ENCODE results near the gene ZFP14.

GRCh38 chr19:36421749-36422481, 42.9 kb upstream of the ZFP14 start:
- TF ChIP-seq CTCF (IDR thresholded peaks at IDR 0.05) (no peak), TCF7 (CRISPR knock-in tag; IDR thresholded peaks at IDR 0.05; ENCODE audit: low read depth) (no peak), ZNF317 (CRISPR knock-in tag; IDR thresholded peaks at IDR 0.05; ENCODE audit: borderline replicate concordance, low read depth) (no peak), CREB1 (CRISPR knock-in tag; IDR thresholded peaks at IDR 0.05) (no peak), ATF6 (CRISPR knock-in tag; IDR thresholded peaks at IDR 0.05) (no peak), ESRRA (CRISPR knock-in tag; IDR thresholded peaks at IDR 0.05; ENCODE audit: borderline replicate concordance) (no peak), HMGXB4 (CRISPR knock-in tag; IDR thresholded peaks at IDR 0.05) (no peak), TEAD4 (CRISPR knock-in tag; IDR thresholded peaks at IDR 0.05) (no peak), NR3C1 (CRISPR knock-in tag; conservative IDR thresholded peaks at IDR 0.05; ENCODE audit: low read depth) (no peak), ZNF138 (CRISPR knock-in tag; conservative IDR thresholded peaks at IDR 0.05) (no peak)
- TF ChIP-seq, protein P1, sequence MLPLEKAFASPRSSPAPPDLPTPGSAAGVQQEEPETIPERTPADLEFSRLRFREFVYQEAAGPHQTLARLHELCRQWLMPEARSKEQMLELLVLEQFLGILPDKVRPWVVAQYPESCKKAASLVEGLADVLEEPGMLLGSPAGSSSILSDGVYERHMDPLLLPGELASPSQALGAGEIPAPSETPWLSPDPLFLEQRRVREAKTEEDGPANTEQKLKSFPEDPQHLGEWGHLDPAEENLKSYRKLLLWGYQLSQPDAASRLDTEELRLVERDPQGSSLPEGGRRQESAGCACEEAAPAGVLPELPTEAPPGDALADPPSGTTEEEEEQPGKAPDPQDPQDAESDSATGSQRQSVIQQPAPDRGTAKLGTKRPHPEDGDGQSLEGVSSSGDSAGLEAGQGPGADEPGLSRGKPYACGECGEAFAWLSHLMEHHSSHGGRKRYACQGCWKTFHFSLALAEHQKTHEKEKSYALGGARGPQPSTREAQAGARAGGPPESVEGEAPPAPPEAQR (CRISPR knock-in tag; IDR thresholded peaks at IDR 0.05), result no peak
